ENCODE results near the gene ITGB8. TPM values are rescaled to one million over a fixed set of nuclear protein-coding genes. Genes with fewer than 3 reads are reported as not detected.

Gene ITGB8
- total RNA-seq, 3 donors from 2014 or later = 9.3 to 11.6 (median 10.8) TPM

DNA sequence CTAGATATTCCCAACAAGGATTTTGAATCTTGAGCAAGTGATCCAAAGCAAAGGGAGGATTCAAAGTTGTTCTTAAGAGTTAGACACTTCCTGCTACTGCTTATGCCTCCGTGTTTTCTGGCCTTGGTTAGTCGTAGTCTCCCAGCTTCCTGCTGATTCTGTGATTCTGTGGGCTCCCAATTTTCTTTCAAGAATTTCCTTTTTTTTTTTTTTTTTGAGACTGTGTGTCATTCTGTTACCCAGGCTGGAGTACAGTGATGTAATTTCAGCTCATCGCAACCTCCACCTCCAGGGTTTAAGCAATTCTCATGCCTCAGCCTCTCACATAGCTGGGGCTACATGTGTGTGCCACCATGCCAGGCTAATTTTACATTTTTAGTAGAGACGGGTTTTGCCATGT, 4.4 kb upstream of the ITGB8 start:
- intact Hi-C loops (cut with DNase I, micrococcal nuclease) = no loop called here
- H3K36me3 ChIP-seq (ENCODE audit: low read depth) = no peaks in the 10 kb centered on the region
- ATAC-seq (no peak), DNase-seq (no peak)
- TF ChIP-seq, protein P1, sequence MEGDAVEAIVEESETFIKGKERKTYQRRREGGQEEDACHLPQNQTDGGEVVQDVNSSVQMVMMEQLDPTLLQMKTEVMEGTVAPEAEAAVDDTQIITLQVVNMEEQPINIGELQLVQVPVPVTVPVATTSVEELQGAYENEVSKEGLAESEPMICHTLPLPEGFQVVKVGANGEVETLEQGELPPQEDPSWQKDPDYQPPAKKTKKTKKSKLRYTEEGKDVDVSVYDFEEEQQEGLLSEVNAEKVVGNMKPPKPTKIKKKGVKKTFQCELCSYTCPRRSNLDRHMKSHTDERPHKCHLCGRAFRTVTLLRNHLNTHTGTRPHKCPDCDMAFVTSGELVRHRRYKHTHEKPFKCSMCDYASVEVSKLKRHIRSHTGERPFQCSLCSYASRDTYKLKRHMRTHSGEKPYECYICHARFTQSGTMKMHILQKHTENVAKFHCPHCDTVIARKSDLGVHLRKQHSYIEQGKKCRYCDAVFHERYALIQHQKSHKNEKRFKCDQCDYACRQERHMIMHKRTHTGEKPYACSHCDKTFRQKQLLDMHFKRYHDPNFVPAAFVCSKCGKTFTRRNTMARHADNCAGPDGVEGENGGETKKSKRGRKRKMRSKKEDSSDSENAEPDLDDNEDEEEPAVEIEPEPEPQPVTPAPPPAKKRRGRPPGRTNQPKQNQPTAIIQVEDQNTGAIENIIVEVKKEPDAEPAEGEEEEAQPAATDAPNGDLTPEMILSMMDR (IDR thresholded peaks at IDR 0.05) = no peak
- H3K9me3 ChIP-seq = no peaks in the 10 kb centered on the region
- no peak overlapping the region for H3K4me3 ChIP-seq
- no peaks in the 10 kb centered on the region for H3K4me1 ChIP-seq (ENCODE audit: low read depth)

DNA sequence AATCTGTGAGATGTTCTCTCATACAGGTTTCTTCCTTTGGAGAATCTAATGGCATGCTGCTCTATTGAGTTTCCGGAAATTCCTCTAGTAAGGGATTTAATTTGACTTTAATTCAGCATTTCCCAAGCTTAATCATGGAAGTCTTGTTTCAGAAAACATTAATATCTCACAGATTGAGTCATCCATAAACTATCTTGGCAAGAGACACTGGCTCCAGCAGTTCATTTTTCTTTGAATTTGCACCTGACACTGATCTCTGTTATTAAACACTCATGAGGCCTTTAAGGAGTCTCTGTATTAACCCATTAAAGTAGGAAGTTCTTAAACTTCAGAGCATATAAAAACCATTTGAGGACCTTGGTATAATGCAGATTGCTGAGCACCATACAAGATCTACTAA, 3.6 kb upstream of the ITGB8 start:
- Histone ChIP-seq H3K9me3 (no peaks in the 10 kb centered on the region), H3K36me3 (ENCODE audit: low read depth) (no peaks in the 10 kb centered on the region), H3K4me3 (no peak overlapping the region), H3K4me1 (ENCODE audit: low read depth) (no peaks in the 10 kb centered on the region)
- no peak for DNase-seq
- intact Hi-C loops (cut with DNase I, micrococcal nuclease) = no loop called here
- TF ChIP-seq, protein P1 (IDR thresholded peaks at IDR 0.05) = no peak
- ATAC-seq = no peak

DNA sequence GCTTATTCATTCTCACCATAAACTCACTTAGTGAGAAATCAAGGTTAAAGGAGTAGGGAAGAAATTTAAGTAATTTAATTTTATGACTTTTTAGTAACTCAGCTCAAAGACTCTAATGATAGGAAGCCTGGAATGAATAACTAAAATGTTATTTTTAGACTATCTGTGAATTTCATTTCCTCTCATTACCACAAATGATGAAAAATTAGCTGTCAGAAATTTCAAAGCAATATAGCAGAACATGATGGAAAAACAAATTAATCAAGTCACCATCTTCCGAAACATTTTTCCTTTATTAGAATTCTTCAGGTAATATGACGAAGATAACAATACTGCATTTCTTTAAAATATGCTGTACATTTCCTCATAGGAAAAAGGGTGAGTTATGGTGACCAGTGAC, 2.7 kb upstream of the ITGB8 start:
- H3K9me3 ChIP-seq = no peaks in the 10 kb centered on the region
- no peak for ATAC-seq
- no peak for DNase-seq
- H3K4me3 ChIP-seq = no peak overlapping the region
- H3K36me3 ChIP-seq (ENCODE audit: low read depth) = no peaks in the 10 kb centered on the region
- no peaks in the 10 kb centered on the region for H3K4me1 ChIP-seq (ENCODE audit: low read depth)
- TF ChIP-seq, protein P1 (IDR thresholded peaks at IDR 0.05) = no peak
- intact Hi-C loops (cut with DNase I, micrococcal nuclease) = no loop called here

DNA sequence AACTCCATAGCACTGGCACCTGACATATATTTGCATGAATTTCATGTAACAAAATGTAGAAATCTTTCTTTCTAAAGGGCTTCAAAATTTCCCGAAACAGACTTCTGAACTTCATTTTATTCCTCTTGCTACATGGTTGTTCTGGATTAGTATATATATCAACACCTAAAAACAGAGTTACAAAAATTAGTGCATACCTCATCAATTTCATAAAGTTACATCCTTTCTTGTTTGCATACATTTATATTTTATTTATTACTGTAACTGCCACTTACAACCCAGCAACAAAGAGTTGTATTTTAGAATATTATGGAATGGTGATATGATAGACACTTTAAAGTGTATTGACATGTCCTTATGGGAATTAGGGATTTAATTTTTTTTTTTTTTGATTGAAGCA, 2.0 kb upstream of the ITGB8 start:
- ATAC-seq = no peak
- no peaks in the 10 kb centered on the region for H3K4me1 ChIP-seq (ENCODE audit: low read depth)
- H3K4me3 ChIP-seq = no peak overlapping the region
- no peak for DNase-seq
- TF ChIP-seq, protein P1 (IDR thresholded peaks at IDR 0.05) = no peak
- no peaks in the 10 kb centered on the region for H3K36me3 ChIP-seq (ENCODE audit: low read depth)
- H3K9me3 ChIP-seq = no peaks in the 10 kb centered on the region
- intact Hi-C loops (cut with DNase I, micrococcal nuclease) = no loop called here

DNA sequence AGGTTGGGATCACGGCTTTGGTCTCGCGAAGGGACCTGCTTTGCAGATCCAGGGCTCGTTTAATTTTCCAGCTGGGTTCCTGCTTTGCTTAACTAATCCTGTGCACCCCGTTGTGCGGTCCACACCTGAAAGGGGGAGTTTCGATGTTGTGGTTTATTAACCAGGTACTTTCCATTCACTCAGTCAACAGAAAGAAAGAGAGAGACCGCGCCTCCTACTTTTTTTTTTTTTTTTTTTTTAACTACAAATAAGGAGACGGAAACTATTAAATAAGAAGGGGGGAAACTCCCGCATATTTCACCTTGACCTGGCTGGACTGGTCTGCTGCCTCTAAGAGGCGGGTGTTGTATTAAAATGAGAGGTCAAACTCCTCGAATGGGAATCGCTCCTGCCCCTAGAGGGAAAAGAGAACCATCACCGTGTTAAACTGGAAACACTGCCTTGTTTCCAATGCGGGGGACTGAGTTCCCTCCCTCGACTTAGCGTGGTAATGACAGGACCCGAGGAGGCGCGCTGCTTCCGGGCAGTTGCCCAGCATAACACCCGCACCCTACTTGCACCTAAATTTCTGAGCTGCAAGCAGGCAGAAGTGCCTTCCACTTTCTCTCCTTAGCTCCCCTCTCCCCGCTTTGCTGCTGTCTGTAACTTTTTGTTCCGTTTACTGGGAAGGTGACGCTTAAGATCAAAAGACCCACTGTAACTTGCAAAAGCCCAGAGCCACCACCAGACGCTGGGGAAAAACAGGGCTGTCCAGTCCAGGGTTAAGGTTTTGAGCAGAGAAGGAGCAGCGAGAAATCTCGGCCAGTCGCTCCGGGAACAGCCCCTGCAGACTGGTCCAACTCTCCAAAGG, 1.1 kb upstream of the ITGB8 start:
- no peaks in the 10 kb centered on the region for H3K36me3 ChIP-seq (ENCODE audit: low read depth)
- TF ChIP-seq, protein P1 (IDR thresholded peaks at IDR 0.05) = no peak
- DNase-seq = peak; percentile 72 to 74 (median 73)
- no peaks in the 10 kb centered on the region for H3K9me3 ChIP-seq
- peak overlapping the region; percentile 44 for H3K4me3 ChIP-seq
- intact Hi-C loops (cut with DNase I, micrococcal nuclease) = no loop called here
- ATAC-seq = peak; percentile 69
- H3K4me1 ChIP-seq (ENCODE audit: low read depth) = no peaks in the 10 kb centered on the region
